HG02852 (cell line): ENCODE data around the gene GPR183.
A peak's percentile ranks its signal among the peaks of the same experiment; 100 is the strongest.

Source experiments
- ATAC-seq: cut with Tn5 transposase; IDR thresholded peaks from one replicate; pipeline ENCODE4 v1.9.1; 2021; ENCODE audit warnings: mild to moderate bottlenecking, moderate library complexity; ENCODE audit not compliant: unreplicated experiment

Gene GPR183

GRCh38 chr13:99296398-99296797 lies 10.8 kb downstream of the GPR183 start:
- ATAC-seq: peak; percentile 65

- no peak for ATAC-seq
These were observed 11.5 kb downstream of the GPR183 start for GRCh38 chr13:99295488-99296252.

GRCh38 chr13:99294958-99295357 lies 12.2 kb downstream of the GPR183 start:
- ATAC-seq: no peak

GRCh38 chr13:99294198-99294597 lies 13.0 kb downstream of the GPR183 start:
- ATAC-seq: no peak

- ATAC-seq: no peak
These were observed 14.0 kb downstream of the GPR183 start for GRCh38 chr13:99293178-99293577.

GRCh38 chr13:99290894-99291293 lies 16.3 kb downstream of the GPR183 start:
- ATAC-seq: no peak

- no peak for ATAC-seq
These were observed 17.4 kb downstream of the GPR183 start for GRCh38 chr13:99289674-99290337.

GRCh38 chr13:99289271-99289670 lies 17.9 kb downstream of the GPR183 start:
- no peak for ATAC-seq

GRCh38 chr13:99288089-99288488 lies 19.1 kb downstream of the GPR183 start:
- peak; percentile 98 for ATAC-seq

- ATAC-seq: peak; percentile 8
These were observed 19.6 kb downstream of the GPR183 start for GRCh38 chr13:99287551-99287950.

GRCh38 chr13:99285432-99286182 lies 21.6 kb downstream of the GPR183 start:
- no peak for ATAC-seq

- peak; percentile 75 for ATAC-seq
These were observed 24.7 kb downstream of the GPR183 start for GRCh38 chr13:99282264-99283231.

GRCh38 chr13:99281811-99282263 lies 25.4 kb downstream of the GPR183 start:
- peak; percentile 65 for ATAC-seq

- no peak for ATAC-seq
These were observed 27.0 kb downstream of the GPR183 start for GRCh38 chr13:99280166-99280565.

- no peak for ATAC-seq
These were observed 27.6 kb downstream of the GPR183 start for GRCh38 chr13:99279637-99280036.

- no peak for ATAC-seq
These were observed 28.4 kb downstream of the GPR183 start for GRCh38 chr13:99278843-99279242.

GRCh38 chr13:99278200-99278599 lies 29.0 kb downstream of the GPR183 start:
- no peak for ATAC-seq

- no peak for ATAC-seq
These were observed 29.6 kb downstream of the GPR183 start for GRCh38 chr13:99277629-99278028.

- no peak for ATAC-seq
These were observed 30.5 kb downstream of the GPR183 start for GRCh38 chr13:99276706-99277105.

GRCh38 chr13:99275093-99275469 lies 32.1 kb downstream of the GPR183 start:
- no peak for ATAC-seq
